ENCODE measurements around the gene C12orf56. TPM values are rescaled to one million over a fixed set of nuclear protein-coding genes. Genes with fewer than 3 reads are reported as not detected.

C12orf56 gene
- total RNA-seq, 1 experiment from 2014 or later, result 9.3 TPM

DNA sequence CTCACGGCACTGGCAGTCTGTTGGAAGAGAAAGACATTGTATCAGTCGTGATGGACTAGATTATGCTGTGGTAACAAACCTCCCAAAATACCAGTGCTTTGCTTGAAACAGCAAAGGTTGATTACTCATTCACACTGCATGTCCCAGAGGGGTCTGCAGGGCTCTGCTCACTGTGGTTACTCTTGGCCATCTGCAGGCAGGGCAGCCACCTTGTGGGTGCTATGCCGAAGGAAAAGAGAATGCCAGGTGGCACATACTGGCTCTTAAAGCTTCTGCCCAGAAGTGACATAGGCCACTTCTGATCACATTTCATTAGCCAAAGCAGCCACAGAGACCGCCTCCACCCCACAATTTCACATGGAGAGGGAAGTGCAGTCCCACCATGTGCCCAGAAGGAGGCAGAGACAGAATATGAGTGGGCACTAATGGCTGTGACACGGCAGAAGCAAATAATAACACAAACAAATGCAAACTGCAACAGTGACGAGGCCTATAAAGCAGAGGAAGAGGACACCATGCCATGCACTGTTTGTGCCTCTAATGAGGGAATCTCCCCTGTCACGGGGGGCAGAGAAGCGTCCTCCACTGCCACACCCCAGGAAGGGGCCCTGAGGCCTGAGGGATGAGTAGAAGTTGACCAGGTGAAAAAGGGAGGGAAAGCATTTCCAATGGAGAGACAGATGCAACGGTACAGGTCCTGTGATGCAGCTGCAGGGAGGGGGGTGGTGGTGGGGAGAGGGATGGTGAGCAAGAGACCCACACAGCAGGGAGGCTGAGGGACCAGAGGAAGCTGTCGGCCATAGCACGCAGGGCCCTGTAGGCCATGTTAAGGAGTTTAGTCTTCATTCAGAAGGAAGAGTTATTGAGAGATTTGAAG lies 116.8 kb downstream of the C12orf56 start:
- POLR2A ChIA-PET, result interaction anchor here (0.6 kb wide), 1 partner anchor 115 kb away, joined by 7 read pairs; no protein-coding TSS in a partner anchor
- TF ChIP-seq, protein P1, sequence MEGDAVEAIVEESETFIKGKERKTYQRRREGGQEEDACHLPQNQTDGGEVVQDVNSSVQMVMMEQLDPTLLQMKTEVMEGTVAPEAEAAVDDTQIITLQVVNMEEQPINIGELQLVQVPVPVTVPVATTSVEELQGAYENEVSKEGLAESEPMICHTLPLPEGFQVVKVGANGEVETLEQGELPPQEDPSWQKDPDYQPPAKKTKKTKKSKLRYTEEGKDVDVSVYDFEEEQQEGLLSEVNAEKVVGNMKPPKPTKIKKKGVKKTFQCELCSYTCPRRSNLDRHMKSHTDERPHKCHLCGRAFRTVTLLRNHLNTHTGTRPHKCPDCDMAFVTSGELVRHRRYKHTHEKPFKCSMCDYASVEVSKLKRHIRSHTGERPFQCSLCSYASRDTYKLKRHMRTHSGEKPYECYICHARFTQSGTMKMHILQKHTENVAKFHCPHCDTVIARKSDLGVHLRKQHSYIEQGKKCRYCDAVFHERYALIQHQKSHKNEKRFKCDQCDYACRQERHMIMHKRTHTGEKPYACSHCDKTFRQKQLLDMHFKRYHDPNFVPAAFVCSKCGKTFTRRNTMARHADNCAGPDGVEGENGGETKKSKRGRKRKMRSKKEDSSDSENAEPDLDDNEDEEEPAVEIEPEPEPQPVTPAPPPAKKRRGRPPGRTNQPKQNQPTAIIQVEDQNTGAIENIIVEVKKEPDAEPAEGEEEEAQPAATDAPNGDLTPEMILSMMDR (IDR thresholded peaks at IDR 0.05; ENCODE audit: insufficient read depth in 1 of 2, low read depth in 1 of 2, low read length in 1 of 2, severe bottlenecking in 1 of 2, unreplicated experiment in 1 of 2), result peak; percentile 30 to 41
- no peaks in the 10 kb centered on the region for H3K27me3 ChIP-seq (replicated peaks; ENCODE audit: control insufficient read depth, insufficient read depth, low read length)
- intact Hi-C loops (cut with micrococcal nuclease; ENCODE audit: unreplicated experiment), result loop anchor here (1.0 to 5.0 kb wide), 3 partner anchors 49 to 131 kb away; partner anchors contain the start of gene XPOT
- BruUV-seq (replicated peaks), result no TSS peak
- Mint-ChIP-seq H3K27ac (ENCODE audit: unreplicated experiment) (no peak overlapping the region), H3K4me3 (ENCODE audit: unreplicated experiment) (no peak overlapping the region), H3K4me1 (ENCODE audit: low read depth, unreplicated experiment) (no peaks in the 10 kb centered on the region), H3K9me3 (ENCODE audit: unreplicated experiment) (no peaks in the 10 kb centered on the region), H3K36me3 (ENCODE audit: insufficient read depth, unreplicated experiment) (no peaks in the 10 kb centered on the region), H3K27me3 (ENCODE audit: insufficient read depth, unreplicated experiment) (no peaks in the 10 kb centered on the region)
- no peak overlapping the region for H3K4me3 ChIP-seq (ENCODE audit: low read depth, low read length)
- DNase-seq, result peak in 1 of 2 experiments; percentile 30
- H3K36me3 ChIP-seq (ENCODE audit: control insufficient read depth, insufficient read depth, low read length), result no peaks in the 10 kb centered on the region
- no peaks in the 10 kb centered on the region for H3K4me1 ChIP-seq
- H3K9me3 ChIP-seq, result no peaks in the 10 kb centered on the region
- CTCF ChIA-PET, result no interaction called here

DNA sequence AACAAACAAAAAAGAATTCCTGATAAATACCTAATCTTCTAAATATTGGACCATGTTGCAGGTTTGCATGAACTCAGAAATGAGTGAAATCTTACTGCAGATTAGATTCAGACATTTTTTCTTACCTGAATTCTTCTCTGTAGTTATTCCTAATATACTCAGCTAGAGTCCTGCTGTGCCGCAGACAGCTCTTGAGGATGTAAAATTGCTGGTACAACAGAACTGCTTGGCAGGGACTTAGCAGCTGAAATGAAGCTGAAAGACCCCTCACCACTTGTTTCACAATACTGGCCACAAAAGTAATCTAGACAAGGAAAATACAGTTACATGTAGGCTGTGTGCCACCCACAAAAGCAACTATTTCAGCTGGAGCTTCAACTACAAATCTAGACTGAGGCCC lies 120.1 kb downstream of the C12orf56 start:
- H3K27ac Mint-ChIP-seq (ENCODE audit: unreplicated experiment), result no peak overlapping the region
- H3K27me3 Mint-ChIP-seq (ENCODE audit: insufficient read depth, unreplicated experiment), result no peaks in the 10 kb centered on the region

DNA sequence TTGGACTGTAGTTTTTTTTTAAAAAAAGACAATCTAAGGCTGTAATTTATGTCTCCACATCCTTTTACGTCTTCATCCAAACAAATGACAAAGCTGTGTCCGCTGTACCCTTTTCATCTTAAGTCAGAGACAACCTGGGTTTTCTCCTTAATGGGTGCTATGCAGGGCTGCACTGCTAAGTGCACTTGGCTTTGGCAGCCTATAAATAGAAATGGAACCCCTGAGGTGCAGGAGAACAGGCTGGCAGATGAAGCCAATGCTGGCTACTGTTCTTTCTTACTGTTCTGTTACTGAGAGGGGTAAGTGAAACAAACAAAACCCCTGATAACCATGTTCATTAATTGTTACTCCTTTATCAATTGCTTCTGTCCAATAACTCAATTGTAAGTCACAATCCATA lies 121.4 kb downstream of the C12orf56 start:
- Mint-ChIP-seq H3K27ac (ENCODE audit: unreplicated experiment) (no peak overlapping the region), H3K4me1 (ENCODE audit: low read depth, unreplicated experiment) (no peaks in the 10 kb centered on the region), H3K9me3 (ENCODE audit: unreplicated experiment) (no peaks in the 10 kb centered on the region), H3K27me3 (ENCODE audit: insufficient read depth, unreplicated experiment) (no peaks in the 10 kb centered on the region), H3K36me3 (ENCODE audit: insufficient read depth, unreplicated experiment) (peaks cover 4% of the 10 kb centered on the region), H3K4me3 (ENCODE audit: unreplicated experiment) (no peak overlapping the region)
- no peaks in the 10 kb centered on the region for H3K36me3 ChIP-seq (ENCODE audit: control insufficient read depth, insufficient read depth, low read length)
- CTCF ChIA-PET, result interaction anchor here (0.7 kb wide), 1 partner anchor 91 kb away, joined by 3 read pairs; no protein-coding TSS in a partner anchor
- H3K27me3 ChIP-seq (replicated peaks; ENCODE audit: control insufficient read depth, insufficient read depth, low read length), result no peaks in the 10 kb centered on the region
- TF ChIP-seq, protein P1 (IDR thresholded peaks at IDR 0.05; ENCODE audit: insufficient read depth in 1 of 2, low read depth in 1 of 2, low read length in 1 of 2, severe bottlenecking in 1 of 2, unreplicated experiment in 1 of 2), result no peak
- H3K4me1 ChIP-seq, result no peaks in the 10 kb centered on the region
- POLR2A ChIA-PET, result interaction anchor here (0.7 kb wide), 1 partner anchor 54 kb away, joined by 3 read pairs; no protein-coding TSS in a partner anchor
- DNase-seq, result no peak
- no peak overlapping the region for H3K4me3 ChIP-seq (ENCODE audit: low read depth, low read length)
- BruUV-seq (replicated peaks), result no TSS peak
- intact Hi-C loops (cut with micrococcal nuclease; ENCODE audit: unreplicated experiment), result no loop called here
- no peaks in the 10 kb centered on the region for H3K9me3 ChIP-seq

More for the DNA sequence above, 120.1 kb downstream of the C12orf56 start:
- Mint-ChIP-seq H3K4me1 (ENCODE audit: low read depth, unreplicated experiment) (no peaks in the 10 kb centered on the region), H3K9me3 (ENCODE audit: unreplicated experiment) (no peaks in the 10 kb centered on the region), H3K36me3 (ENCODE audit: insufficient read depth, unreplicated experiment) (peaks cover 4% of the 10 kb centered on the region), H3K4me3 (ENCODE audit: unreplicated experiment) (no peak overlapping the region)
- intact Hi-C loops (cut with micrococcal nuclease; ENCODE audit: unreplicated experiment), result loop anchor here (5.0 kb wide), 1 partner anchor 52 kb away; no protein-coding TSS in a partner anchor
- Histone ChIP-seq H3K4me3 (ENCODE audit: low read depth, low read length) (no peak overlapping the region), H3K4me1 (no peaks in the 10 kb centered on the region), H3K36me3 (ENCODE audit: control insufficient read depth, insufficient read depth, low read length) (no peaks in the 10 kb centered on the region), H3K27me3 (replicated peaks; ENCODE audit: control insufficient read depth, insufficient read depth, low read length) (no peaks in the 10 kb centered on the region), H3K9me3 (no peaks in the 10 kb centered on the region)
- TF ChIP-seq, protein P1 (IDR thresholded peaks at IDR 0.05; ENCODE audit: insufficient read depth in 1 of 2, low read depth in 1 of 2, low read length in 1 of 2, severe bottlenecking in 1 of 2, unreplicated experiment in 1 of 2), result no peak
- ChIA-PET POLR2A (no interaction called here), CTCF (no interaction called here)
- BruUV-seq (replicated peaks), result no TSS peak
- no peak for DNase-seq

All from Caco-2 (cell line).